Stimulated activated CD4-positive, alpha-beta T cell treated with anti-CD3 and anti-CD28 coated beads, TNF-alpha, amount 100 ng/mL, for 4 hours (primary cell): ENCODE results near the gene ITPR1.

ENCODE experiments used
- DNase-seq, 3 experiments: peaks; one replicate each; pipeline ENCODE4 v3.0.0-alpha.2; 2020; ENCODE audit warnings: low read depth in 3 of 3

The ITPR1 gene

GRCh38 chr3:4509043-4509442 lies 15.9 kb downstream of the ITPR1 start:
- DNase-seq = no peak

- no peak for DNase-seq
Measured at GRCh38 chr3:4509983-4510755, 17.0 kb downstream of the ITPR1 start.

- no peak for DNase-seq
Measured at GRCh38 chr3:4511491-4512262, 18.5 kb downstream of the ITPR1 start.

- no peak for DNase-seq
Measured at GRCh38 chr3:4512895-4513616, 19.9 kb downstream of the ITPR1 start.

- DNase-seq = no peak
Measured at GRCh38 chr3:4514321-4514720, 21.2 kb downstream of the ITPR1 start.

GRCh38 chr3:4514916-4515315 lies 21.8 kb downstream of the ITPR1 start:
- no peak for DNase-seq

GRCh38 chr3:4515916-4516579 lies 22.9 kb downstream of the ITPR1 start:
- DNase-seq = no peak

GRCh38 chr3:4517093-4517492 lies 23.9 kb downstream of the ITPR1 start:
- DNase-seq = no peak

- no peak for DNase-seq
Measured at GRCh38 chr3:4517643-4518311, 24.6 kb downstream of the ITPR1 start.

- DNase-seq = no peak
Measured at GRCh38 chr3:4520033-4520816, 27.1 kb downstream of the ITPR1 start.

- no peak for DNase-seq
Measured at GRCh38 chr3:4522947-4523346, 29.8 kb downstream of the ITPR1 start.

- DNase-seq = no peak
Measured at GRCh38 chr3:4523710-4524698, 30.9 kb downstream of the ITPR1 start.

GRCh38 chr3:4525560-4526223 lies 32.5 kb downstream of the ITPR1 start:
- no peak for DNase-seq

- no peak for DNase-seq
Measured at GRCh38 chr3:4528320-4528719, 35.2 kb downstream of the ITPR1 start.

- no peak for DNase-seq
Measured at GRCh38 chr3:4528819-4529600, 35.9 kb downstream of the ITPR1 start.

- no peak for DNase-seq
Measured at GRCh38 chr3:4529876-4530588, 36.9 kb downstream of the ITPR1 start.

GRCh38 chr3:4531478-4532025 lies 38.4 kb downstream of the ITPR1 start:
- no peak for DNase-seq
